NCI-H1930 (cell line): ENCODE measurements around the gene RSPH1.
A peak's percentile ranks its signal among the peaks of the same experiment; 100 is the strongest.
"Not testable (repeated sequence)": the region's sequence is repeated elsewhere in the genome, so short reads cannot be mapped to it uniquely, and the experiment has no call there.

Experiments
- DNase-seq, 2 experiments: peaks; one replicate each; lab custom pipeline; 2025; lab: John Stamatoyannopoulos, UW

Gene RSPH1

GRCh38 chr21:42486072-42486471 lies 10.0 kb downstream of the RSPH1 start:
- DNase-seq: no peak

DNA sequence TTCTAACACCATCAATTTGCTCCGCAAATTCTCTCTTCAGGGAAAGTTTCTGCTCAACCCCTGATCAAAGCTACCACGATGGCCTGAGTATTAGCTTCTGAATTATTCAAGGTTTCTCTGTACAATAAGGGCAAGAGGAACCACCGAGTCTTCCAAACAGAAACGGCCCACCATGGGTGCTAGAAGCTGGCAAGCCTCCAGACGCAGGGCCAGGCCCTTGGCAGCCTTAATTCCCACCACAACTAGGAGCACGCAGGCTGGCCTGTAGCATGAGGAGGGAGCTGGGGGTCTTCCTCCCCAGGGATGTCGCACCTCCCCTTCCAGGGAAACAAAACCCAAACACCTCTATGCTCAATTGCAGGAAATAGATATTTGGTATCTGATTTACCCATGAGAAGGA lies 11.1 kb downstream of the RSPH1 start:
- no peak for DNase-seq

DNA sequence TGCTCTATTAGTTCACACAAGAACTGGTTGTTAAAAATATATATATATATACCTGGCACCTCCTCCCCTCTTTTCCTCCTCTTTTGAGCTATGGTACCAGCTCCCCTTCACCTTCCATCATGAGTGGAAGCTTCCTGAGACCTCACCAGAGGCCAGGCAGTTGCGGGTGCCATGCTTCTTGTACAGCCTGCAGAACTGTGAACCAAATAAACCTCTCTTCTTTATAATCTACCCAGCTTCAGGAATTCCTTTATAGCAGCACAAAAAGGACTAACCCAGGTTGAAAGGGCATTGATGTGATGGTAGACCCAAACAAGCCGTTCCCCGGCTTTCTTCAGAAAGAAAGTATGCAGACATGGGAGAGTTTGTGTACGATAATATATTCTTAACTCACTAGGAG lies 14.9 kb downstream of the RSPH1 start:
- no peak for DNase-seq

GRCh38 chr21:42480736-42481135 lies 15.3 kb downstream of the RSPH1 start:
- no peak for DNase-seq

DNA sequence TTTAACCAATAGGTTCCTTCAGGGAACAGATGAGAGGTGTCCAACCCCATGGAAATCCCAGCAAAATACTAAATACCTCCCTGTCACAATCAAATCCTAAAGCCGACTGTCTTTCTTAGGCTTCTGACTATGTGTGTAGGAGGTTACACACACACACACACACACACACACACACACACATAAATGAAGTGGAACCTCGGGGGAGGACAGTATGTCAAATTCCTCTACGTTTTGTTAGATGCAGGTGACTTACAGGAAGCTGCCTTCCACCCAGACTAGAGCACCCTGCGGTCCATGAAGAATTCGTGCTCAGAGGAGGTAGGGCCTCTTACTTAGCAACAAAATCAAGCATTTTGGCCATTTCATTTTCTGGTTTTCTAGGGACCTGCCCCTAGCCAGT lies 16.4 kb downstream of the RSPH1 start:
- no peak for DNase-seq

DNA sequence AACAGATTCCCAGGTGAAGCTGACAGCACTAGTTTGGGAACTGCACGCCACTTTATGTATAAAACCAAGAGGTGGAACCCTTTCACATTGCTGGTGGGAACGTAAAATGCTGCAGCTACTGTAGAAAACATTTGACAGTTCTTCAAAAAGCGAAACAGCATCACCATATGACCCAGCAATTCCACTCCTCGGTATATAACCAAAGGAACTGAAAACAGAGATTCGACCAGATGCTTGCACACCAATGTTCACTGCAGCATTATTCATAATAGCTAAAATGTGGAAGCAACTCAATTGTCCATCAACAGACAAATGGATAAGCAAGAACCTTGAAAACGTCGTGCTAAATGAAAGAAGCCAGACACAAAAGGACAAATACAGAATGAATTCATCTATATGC lies 17.5 kb downstream of the RSPH1 start:
- no peak for DNase-seq

GRCh38 chr21:42476388-42477331 lies 19.4 kb downstream of the RSPH1 start:
- DNase-seq: no peak

DNA sequence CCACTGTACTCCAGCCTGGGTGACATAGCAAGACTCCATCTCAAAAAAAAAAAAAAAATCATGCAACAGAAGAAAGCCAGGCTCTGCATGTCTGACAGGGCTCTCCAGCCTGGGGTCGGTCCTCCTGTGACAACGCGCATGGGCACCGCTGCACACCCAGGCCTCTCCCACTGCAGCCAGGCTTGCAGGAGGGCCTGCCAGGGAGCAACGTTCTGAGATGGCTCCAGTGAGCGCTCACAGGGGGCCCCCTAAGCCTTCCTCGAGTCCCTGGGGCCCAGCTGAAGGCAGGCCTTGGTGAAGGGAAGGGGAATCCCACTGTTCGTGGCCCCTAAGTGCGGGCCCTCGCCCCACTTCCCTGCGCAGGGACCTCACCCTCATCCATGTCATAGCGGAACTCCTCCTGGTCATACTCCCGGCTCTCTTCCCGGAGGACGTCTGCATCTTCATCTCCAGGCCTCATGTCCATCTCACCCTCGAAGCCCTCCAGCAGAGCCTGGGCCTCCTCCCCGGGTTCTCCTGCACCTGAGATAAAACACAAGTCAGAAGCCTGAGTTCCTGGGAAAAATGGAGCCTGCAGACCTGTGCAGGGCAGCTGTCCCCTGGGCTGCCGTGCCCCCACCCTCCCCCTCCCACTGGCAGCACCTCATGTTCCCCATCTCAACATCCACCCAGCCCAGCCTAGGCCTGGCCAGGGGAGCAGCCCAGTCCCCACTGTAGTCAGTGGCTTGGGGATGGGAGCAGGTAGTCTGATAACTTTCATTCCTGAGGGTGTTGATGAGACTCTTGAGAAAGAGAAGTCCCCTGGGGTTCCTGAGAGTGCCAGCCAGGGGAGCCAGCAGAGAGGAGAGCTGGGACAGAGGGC lies 20.3 kb downstream of the RSPH1 start:
- DNase-seq: no peak

- no peak for DNase-seq
These were observed 21.0 kb downstream of the RSPH1 start for GRCh38 chr21:42475036-42475435.

DNA sequence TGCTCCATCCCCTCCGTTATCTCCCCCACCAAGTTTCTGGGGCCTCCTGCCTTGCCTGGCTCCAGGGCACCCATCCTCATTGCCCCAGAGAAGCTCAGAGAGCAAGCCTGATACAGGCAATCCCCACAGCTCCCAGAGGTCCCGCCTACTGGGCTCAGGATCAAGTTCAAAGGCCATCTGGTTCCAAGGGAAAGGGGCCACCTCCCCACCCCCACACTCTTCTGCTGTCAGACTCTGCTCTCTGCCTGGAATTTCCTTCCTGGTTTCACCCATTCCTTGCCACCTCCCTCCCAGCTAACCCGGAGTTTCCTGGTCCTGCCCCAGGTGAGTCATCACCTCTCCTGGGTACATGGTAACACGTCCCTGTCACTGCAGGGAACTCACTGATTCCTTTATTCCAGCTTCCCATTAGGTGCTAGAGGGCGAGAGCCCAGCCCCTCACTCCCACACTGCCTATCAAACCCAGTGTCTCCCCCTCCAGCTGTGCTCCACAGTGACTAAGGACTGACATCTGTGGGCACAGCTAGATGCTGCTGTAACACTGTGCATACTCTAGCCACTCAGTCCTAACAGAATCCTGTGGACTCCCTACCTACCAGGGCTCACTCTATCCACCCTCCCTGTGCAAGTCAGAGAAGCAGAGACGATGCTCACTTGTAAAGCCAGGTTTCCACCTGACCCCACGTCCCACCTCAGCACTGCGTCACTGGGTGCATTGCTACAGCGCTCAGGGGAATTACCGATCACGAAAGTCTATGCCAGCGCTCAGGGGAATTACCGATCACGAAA lies 21.8 kb downstream of the RSPH1 start:
- DNase-seq: no peak

- no peak for DNase-seq
These were observed 22.5 kb downstream of the RSPH1 start for GRCh38 chr21:42473498-42474042.

DNA sequence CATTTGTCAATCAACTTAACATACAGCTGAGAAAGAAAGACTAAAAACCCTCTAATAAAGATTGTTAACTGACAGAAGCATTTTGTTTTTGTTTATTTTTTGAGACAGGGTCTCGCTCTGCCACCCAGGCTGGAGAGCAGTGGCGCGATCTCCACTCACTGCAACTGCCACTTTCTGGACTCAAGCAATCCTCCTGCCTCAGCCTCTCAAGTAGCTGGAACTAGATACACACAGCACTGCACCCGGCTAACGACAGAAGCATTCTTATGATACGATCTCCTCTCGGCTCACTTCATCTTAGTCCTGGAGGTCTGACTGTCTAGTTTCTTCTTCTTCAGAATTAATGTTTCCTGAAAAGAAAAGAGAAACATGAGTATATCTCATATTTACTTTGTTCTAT lies 23.5 kb downstream of the RSPH1 start:
- DNase-seq: no peak

GRCh38 chr21:42471716-42472330 lies 24.2 kb downstream of the RSPH1 start:
- no peak for DNase-seq

- DNase-seq: no peak
These were observed 24.8 kb downstream of the RSPH1 start for GRCh38 chr21:42471206-42471605.

DNA sequence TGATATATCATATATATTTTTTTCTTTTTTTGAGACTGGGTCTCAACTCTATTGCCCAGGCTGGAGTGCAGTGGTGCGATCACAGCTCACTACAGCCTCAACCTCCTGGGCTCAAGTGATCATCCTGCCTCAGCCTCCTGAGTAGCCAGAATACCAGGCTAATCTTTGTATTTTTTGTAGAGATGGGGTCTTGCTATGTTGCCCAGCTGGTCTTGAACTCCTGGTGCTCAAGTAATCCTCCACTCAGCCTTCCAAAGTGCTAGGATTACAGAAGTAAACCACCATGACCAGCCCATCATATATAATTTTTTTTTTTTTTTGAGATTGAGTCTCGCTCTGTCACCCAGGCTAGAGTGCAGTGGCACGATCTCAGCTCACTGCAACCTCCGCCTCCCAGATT lies 26.3 kb downstream of the RSPH1 start:
- DNase-seq: not testable (repeated sequence)

DNA sequence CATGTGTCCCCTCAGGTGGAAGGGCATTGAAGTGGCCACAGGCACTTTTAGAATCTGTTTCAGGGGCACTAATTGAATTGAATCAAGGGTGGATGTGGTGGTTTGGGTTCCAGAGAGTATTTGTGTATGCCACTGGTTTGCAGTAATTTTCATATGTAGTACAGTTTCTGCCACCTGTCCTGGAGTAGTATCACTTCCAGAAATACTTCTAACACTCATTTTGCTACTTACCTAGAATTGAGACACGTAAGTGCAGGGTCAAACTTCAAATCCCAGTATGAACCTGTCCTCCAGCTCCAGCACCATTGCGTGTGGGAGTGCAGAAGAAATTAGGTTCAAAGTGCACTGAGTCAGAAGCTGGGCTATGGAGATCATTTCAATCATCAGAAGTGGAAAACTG lies 26.8 kb downstream of the RSPH1 start:
- no peak for DNase-seq

DNA sequence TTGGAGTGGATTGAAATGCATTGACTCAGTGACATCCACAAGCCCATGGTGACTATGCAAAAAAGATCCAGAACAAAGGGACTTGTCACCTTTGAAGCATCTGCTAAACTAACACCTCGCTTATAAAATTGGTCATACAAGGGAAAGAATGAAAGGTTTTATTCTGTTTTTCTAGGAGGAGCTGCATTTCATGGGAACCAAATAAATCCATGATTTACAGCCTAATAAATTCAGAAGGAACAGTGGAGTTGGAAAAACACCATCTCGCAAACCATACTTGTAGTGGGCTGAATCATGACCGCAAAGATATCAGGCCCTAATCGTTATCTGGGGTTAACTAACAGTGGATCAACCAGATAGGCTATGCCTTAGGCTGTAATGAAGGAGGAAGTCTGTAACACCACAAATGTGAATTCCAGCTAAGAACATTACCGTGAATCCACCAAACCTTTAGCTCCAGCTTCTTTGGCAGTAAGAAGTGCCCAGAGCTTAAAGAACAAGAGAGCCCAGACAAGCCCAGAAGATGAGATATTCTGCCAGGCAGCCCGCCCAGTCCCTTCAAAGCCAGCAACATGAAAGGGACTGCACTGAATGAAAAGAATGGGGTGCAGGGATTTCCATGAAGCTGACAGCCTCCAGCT lies 27.4 kb downstream of the RSPH1 start:
- DNase-seq: no peak

DNA sequence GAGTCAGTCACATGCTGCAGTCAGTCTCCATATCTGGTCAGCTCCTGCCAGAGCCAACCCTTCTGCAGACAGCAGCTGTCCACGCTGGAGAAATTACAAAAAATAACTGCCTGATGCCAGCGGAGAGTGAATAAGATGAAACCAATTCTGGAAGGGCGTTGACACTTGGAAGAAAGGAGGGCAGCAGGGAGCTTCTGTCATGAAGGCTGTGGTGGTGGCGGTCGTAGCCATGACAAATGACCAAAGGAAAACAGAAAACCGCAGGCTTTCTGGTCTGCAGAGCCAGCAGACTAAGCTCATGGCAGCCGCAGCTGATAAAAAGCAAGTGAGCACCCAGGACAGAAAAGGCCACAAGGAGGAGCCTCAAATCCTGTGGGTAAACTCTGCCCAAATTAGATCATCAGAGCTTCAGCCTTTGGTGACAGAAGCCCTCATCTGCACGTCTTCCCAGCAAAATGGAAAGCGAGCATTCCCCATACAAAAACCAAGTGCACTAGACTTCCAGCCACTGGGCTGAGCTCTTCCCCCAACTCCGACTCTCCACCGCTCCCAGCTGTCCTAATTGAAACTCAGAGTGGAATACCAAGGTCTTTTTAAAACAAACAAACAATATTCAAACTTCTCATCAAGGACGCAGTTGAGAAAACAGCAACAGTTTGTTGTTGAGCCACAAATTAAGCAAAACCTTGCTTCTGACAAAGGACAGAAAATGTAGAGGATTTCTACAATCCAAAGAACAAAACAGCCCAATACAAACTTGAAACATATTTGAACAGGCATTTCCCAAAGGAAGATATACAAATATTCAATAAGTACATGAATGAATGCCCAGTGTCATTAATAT lies 28.7 kb downstream of the RSPH1 start:
- peak in 1 of 2 experiments; percentile 40 for DNase-seq

GRCh38 chr21:42466700-42467099 lies 29.3 kb downstream of the RSPH1 start:
- no peak for DNase-seq

DNA sequence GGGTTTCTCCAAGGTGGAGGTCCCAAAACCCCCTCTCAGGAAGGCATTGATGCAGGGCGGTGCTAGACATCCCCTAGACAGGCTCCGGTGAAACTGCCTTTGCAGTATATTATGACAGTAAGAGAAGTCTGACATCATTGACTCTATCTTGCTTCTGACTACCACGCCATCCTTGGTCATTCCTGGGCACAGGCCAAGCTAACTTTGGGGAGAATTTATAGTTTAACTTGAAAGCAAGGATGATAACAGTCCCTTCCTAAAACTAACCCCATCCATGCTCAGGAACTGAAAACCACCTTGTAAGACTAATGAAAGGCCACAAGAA lies 30.3 kb downstream of the RSPH1 start:
- DNase-seq: no peak
